GM19035 (cell line): ENCODE data around the gene OR4K2.
"Not testable (repeated sequence)": the region's sequence is repeated elsewhere in the genome, so short reads cannot be mapped to it uniquely, and the experiment has no call there.

Experiments used
- ATAC-seq: cut with Tn5 transposase; IDR thresholded peaks from one replicate; pipeline ENCODE4 v1.9.1; 2021; ENCODE audit not compliant: unreplicated experiment

Gene OR4K2, protein sequence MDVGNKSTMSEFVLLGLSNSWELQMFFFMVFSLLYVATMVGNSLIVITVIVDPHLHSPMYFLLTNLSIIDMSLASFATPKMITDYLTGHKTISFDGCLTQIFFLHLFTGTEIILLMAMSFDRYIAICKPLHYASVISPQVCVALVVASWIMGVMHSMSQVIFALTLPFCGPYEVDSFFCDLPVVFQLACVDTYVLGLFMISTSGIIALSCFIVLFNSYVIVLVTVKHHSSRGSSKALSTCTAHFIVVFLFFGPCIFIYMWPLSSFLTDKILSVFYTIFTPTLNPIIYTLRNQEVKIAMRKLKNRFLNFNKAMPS

DNA sequence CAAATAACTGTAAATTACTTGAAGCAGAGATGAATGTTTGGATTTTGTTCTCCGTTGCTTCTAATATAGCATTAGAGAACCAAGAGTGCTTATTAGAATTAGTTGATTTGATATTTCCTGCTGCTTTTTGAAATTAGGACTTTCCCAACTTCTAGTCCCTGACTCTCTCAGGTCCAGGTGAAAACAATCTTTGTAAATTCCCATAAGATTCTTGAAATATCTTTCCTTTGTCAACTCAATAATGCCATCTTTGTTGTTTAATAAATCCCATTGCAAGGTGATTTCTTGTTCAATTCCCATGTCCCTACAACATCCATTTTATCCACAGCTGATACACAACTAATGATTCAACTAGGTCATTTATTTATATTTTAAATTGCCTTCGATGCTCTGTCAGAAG is at the start of gene OR4K2:
OR4K2 (plus strand) TSS at position 301 of the 400 bp plus-strand sequence. CDS start 1,126 bp downstream, outside the sequence.
- no peak for ATAC-seq

DNA sequence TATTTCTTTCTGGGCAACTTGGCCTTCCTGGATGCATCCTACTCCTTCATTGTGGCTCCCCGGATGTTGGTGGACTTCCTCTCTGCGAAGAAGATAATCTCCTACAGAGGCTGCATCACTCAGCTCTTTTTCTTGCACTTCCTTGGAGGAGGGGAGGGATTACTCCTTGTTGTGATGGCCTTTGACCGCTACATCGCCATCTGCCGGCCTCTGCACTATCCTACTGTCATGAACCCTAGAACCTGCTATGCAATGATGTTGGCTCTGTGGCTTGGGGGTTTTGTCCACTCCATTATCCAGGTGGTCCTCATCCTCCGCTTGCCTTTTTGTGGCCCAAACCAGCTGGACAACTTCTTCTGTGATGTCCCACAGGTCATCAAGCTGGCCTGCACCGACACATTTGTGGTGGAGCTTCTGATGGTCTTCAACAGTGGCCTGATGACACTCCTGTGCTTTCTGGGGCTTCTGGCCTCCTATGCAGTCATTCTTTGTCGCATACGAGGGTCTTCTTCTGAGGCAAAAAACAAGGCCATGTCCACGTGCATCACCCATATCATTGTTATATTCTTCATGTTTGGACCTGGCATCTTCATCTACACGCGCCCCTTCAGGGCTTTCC is 47.2 kb upstream of the OR4K2 start:
- ATAC-seq = not testable (repeated sequence)

DNA sequence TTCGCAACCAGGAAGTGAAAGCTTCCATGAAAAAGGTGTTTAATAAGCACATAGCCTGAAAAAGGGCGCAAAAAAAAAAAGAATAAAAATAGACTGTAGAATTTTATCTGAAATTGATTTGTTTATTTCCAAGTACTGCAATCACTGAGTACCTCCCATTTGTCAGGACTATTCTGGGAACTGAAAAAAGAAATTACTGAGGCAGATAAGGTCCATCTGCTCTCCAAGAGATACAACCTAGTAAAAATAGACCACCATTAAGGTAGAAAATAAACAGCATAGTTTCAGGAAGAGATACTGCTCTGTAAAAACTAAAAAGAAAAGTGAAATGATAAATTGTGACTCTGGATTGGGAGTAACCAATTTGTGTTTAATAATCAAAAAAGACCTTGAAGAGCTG is 46.6 kb upstream of the OR4K2 start:
- ATAC-seq = no peak

DNA sequence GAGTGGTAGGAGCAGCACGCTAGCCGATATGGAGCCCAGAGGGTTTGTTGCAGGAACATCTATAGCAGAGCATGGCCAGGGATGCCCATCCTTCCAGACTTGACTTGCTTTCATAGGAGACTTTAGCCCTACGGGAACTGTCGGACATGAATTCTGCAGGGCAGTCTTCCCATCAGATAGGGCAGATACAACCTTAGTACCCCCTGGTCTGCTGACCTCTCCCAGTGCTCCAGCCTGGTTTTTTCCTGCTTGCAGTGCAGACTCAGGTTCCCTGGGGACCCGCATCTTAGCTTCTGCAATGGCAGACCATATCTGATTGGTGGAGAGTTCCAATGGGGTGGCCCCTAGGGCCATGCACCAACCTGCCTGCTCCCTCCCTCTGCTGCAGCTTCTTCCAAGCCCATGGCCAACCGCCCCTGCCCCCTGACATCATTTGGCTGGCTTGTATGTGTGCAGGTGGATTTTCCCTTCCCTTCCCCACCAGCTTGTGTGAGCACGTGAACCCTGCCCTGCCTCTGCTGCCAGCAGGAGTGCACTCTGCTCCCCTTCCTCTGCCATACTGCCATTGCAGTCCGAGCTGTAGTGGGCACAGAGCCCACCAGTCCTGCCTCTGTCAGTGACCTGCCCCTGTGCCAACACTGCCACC is 40.6 kb upstream of the OR4K2 start:
- ATAC-seq = not testable (repeated sequence)

DNA sequence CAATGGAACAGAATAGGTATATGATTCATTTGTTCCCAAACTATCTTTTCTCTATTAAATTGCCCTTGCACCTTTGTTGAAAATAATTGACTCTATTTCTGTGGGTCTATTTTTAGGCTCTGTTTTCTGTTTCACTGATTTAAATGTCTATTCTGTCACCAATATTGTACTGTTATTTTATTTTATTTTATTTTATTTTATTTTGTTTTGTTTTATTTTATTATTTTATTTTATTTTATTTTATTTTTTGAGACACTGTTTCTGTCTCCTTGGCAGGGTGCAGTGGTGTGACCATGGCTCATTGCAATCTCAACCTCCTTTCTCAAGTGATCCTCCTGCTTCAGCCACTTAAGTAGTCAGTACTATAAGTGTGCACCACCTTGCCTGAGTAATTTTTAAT is 36.5 kb upstream of the OR4K2 start:
- no peak for ATAC-seq

DNA sequence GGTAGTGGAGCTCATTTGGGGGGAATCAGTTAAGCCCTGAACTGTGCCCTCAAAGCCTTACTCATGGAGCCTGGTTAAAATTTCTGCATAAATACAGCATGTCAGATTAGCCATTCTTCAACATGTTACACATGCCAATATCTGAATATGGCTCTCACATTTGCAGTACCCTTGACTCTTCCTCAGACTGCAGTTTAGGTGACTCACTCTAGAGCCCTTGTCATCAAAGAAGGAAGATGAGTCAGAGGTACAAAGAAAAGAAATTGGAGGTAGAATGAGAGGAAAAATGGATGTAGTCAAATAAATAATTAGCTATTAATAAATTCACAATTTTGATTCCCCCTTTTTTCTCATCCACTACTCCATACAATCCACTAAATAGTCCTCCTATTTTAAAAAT is 23.6 kb upstream of the OR4K2 start:
- no peak for ATAC-seq

DNA sequence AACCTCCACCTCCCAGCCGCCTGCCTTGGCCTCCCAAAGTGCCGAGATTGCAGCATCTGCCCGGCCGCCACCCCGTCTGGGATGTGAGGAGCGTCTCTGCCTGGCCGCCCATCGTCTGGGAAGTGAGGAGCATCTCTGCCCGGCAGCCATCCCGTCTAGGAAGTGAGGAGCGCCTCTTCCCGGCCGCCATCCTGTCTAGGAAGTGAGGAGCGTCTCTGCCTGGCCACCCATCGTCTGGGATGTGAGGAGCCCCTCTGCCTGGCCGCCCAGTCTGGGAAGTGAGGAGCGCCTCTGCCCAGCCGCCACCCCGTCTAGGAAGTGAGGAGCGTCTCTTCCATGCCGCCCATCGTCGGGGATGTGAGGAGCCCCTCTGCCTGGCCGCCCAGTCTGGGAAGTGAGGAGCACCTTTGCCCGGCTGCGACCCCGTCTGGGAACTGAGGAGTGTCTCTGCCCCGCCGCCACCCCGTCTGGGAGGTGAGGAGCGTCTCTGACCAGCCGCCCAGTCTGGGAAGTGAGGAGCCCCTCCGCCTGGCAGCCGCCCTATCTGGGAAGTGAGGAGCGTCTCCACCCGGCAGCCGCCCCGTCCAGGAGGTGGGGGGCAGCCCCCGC is 8.8 kb upstream of the OR4K2 start:
- not testable (repeated sequence) for ATAC-seq

DNA sequence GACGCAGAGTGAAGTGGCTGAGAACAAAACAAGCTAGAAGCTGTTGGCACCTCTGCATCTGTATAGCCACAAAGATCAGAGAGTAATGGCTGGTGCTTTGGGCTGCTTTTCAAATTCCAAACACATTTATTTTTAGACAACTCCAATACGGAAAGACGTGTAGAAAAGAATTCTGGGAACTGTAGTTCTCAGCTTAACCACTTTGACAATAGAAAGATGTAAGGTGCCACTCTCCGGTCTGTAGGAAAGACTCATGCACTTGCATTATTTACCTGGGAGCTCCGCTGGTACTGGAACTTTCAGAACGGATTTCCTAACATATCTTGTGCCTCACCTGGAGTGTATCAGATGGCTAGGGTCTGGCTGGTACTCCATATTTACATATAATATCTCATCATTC is 1.8 kb upstream of the OR4K2 start:
- ATAC-seq = no peak

DNA sequence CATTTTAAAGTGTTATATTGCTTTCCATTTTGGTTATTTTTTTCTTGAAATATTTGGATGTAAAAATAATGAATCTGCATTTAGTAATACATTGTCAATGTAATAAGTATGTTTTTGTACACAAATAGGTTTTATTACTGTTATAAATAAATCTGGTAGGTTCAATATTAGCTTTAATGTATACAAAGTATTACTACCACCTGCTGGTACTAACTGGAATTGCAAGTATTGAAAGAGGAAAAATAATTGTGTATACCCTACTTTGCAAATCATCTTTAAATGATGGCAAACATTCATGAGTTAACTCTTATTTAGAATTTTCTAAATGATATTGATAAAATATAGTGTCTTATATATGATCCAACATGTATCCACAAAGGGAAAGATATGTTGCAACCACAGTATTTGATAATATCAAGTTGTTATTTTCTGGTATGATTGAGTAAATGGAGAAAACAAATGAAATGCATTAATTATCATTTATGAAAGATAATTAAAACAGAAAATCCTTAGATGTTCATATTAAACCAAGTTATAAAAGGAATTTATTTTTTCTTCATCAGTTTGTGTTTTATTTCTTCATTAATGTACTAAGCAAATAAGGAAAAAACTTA is 3.2 kb downstream of the OR4K2 start:
- no peak for ATAC-seq

DNA sequence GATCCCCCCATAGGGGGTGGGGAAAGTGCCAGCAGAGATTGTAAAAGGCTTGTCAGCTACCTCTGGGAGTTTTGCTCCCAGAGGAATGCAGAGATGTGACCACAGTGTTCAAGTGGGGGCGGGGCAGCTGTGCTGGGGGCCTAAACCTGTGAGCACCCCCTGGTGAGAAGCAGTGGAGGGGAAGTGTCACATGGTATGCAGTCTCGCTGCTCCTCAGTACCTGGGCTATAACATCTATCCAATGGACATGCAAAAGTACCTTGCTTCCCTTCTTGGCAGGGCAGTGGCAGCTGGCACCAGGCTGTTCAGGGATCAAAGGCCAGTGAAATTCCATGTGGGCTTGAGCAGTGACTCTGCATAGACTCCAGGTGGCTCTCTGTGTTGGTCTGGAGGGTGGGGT is 20.3 kb downstream of the OR4K2 start:
- no peak for ATAC-seq

DNA sequence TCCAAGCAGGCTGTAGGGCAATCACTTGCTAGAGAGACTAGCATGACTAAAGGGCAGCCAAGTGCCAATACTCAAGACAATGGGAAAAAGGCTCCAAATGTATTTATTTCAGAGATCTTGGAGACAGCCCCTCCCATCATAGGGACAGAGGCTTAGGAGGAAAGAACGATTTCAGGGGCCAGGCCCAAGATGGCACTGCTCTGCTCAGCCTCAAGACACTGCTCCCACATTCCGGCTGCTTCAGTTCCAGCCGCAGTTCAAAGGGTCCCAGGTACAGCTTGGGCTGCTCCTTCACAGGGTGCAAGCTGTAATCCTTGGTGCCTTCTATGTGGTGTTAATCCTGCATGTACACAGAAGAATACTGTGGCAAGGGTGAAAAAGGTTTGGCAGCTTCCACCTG is 26.1 kb downstream of the OR4K2 start:
- no peak for ATAC-seq

DNA sequence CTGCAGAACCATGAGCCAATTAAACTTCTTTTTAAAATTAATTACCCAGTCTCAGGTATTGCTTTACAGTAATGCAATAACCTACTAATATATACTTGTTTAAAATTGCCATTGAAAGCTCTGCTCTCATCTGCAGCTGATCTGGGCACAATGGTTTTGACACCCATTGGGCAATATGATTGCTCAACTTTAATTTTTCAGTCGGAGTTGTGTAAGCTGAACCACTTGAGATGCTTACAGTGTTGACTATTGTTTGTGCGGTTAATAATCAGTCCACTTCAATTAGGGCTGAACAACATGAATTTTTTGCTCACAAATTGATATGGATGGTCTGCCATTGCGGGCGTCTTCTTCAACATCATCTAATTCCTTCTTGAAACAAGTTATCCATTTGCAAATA is 27.5 kb downstream of the OR4K2 start:
- no peak for ATAC-seq

DNA sequence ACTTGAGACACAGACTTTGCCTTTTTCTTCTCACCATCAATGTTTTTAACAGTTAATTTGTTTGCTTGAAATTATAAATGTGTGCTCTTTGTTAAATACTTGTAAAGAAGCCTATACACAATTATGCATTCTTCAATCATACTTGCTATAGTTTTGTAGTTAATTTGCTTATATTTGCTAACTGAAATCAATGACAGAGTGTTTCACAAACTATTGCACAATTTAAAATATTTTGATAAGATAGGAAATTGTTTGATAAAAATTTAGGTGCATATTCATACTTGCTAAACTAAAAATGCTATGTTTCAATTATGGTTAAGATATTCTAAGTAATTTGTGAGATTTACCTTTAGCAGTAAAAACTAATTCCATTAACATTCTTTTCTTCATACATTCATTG is 31.7 kb downstream of the OR4K2 start:
- no peak for ATAC-seq

DNA sequence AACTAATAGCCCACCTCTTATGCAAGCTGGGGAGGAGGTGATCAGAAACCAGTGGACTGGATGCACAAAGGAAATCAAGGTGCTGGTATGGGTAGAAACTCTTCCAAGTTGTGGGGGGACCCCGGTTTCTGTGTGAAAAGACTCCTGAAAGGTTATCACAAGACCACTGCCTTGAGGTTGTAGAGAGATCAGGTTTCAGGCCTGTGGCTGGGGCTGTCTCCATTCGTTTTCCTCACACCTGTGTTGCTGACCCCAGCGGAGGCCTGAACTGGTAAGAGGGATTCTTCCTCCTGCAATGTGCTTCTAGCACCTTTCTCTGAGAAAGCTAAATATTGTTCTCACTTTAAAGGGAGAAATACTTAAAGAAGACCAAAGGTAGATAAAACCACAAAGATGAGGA is 36.2 kb downstream of the OR4K2 start:
- no peak for ATAC-seq

DNA sequence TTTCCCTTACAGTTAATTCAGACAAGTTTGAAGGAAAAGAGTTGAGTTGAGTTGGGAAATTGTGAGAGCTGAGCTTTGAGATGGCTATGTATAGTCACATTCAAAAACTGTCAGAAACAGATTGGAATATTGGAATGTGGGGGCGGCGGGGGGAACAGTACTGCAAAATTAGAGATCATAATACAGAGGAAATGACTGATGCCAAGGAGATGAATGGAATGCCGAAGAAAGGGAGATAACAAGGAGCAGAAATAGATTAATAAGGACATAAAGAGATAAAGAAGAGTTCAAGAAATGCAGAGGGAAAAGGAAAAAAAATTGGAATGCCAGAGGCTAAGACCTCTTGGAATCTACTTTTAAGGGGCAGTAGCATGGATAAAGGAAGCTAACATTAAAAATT is 42.3 kb downstream of the OR4K2 start:
- ATAC-seq = no peak

DNA sequence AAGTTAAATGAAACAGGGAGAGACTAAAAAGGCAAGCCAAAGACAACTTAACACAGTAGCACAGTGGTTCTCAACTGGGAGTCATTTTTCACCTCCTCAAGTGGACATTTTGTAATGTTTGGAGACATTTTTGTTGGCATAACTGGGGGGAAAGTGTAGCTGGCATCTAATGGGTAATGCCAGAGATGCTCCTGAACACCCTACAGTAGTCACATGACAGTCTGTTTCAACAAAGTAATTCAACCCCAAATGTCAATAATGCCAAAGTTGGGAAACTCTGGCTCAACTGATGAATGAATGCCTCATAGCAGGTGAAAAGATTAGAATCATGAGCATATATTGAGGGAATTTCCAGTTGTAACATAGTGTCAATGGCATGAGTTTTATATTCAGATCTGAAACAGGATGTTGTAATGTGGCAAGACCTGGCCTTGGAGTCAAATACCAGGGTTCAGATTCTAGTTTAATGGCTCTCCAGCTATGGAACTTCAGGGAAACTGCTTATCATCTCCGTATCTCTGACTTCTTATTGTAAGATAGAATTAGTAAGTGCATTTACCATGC is 43.1 kb downstream of the OR4K2 start:
- ATAC-seq = no peak

DNA sequence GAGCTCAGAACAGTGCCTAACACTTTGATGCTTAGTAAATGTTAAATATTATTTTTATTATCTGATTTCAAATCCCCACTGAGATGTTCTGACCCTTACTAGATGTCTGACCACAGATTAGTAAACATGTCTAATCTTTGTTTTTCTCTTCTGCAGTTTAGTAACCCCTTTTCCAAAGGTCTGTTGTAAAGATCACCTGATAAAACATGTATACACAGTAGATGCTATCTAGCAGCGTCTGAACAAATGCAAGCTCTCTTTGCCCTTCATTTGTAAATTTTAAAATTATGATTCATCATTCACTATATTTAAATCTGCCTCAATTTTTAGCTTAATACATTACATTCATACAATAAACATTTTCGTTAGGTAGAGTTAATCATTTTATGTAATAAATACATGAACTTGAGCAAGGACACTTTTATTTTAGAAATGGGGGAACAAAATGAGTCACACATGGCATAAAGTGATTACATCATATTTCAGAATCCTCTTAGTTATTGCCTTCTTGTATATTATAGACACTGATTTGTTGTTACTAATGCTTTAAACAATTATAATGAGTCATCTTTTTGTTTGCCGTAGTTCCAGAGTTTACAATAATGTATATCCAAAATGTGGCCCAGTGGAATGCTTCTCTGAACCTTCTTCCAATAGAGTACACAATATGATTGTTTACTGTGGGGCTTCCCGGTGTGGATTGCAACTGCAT is 43.8 kb downstream of the OR4K2 start:
- ATAC-seq = no peak

DNA sequence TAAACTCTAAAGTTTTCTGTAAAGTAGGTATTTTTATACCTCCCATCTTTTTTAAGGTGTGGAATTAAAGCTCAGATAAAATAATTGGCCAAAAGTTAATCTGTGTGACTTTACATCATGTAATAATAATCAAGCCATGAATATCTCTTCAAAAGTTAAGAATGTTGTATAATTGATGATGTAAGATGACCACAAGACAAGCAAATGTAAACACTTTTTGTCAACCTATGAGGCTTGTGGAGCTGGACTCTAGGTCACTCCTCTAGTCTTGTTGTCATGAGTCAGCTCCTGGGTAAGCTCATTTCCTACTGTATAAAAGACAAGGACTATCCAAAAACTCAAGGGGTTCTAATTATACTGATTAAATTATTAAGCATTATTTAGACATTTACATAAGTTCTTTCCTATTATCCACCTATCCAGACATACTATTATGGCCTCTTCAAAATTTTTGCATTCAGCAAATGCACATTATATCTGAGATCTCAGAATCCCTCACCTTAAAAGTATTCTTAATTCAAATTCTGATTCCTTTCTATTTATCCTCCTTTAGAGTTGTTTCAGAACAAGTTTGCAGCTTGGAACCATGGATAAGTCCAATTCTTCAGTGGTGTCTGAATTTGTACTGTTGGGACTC is 45.2 kb downstream of the OR4K2 start, which contains the start of gene OR4K5:
OR4K5 (plus strand) TSS at position 587 of the 637 bp plus-strand sequence; CDS start at position 587, 0 bp downstream.
- ATAC-seq = no peak

DNA sequence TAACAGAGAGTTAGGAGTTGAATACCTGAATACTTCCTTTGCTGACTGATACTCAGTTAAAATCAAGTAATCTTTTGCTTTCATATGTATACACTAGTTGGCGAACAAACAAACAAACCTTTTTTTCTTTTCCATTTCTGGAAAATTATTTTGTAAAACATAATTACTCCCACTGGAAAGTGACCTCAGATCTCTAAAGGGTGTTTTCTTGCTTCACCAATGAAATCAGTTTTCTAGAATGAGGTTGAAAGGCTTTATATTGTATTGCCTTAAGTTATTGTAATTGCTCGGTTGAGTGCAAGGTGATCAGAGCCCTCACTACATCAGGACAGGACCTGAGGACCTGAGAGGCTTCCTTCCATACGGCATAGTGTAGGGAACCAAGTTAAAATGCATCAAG is 55.7 kb downstream of the OR4K2 start, which contains the start of gene OR4K1:
OR4K1 (plus strand) TSS at position 301 of the 400 bp plus-strand sequence. CDS start 4,750 bp downstream, outside the sequence.
- no peak for ATAC-seq
